Bone marrow (tissue), 2 donors: ENCODE measurements around the gene TESK1.
A peak's percentile ranks its signal among the peaks of the same experiment; 100 is the strongest.

Source experiments
- DNase-seq, 2 donors: peaks; one replicate each; lab custom pipeline; 2025; lab: John Stamatoyannopoulos, UW

TESK1 gene

DNA sequence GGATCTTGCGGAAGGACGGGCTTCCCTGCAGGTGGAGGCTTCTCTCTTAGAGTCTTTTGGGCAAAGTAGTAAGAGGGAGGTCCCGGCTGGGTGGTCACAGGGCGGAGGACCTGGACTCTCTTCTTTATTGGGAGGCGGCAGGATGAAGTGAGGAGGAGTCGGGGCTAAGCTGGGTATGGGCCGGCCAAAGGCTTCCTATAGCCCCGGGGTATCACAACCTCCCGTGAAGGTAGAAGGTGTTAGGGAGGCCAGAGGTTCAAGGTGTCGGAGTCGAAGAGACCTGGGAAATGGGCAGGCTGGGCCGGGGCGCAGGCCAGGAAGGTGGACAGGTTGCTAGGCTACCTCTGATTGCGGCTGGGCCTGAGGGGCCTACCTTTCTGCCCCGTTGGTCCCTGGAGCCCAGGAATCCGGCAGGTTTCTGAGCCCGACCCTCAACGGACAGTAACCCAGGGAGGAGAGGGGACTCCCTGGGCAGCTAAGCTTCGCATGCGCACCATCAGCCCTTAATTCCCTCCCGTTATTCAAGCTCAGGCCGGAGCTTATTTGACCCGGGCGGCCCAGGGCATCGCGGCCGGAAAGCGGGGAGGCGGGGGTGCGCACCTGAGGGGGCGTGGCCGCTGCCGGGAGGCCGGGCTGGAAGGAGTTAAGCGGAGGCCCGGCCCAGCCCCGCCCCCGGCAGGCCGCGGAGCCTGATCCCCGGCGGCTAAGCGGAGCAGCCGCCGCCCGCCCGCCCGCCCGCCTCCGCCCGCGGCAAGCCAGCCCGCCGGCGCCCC lies at the start of gene TESK1:
Gene TESK1, plus strand, starts transcription at position 685 of the 773 bp plus-strand sequence. CDS start 358 bp downstream, outside the sequence.
- peak in 1 of 2 donors; percentile 51 for DNase-seq

DNA sequence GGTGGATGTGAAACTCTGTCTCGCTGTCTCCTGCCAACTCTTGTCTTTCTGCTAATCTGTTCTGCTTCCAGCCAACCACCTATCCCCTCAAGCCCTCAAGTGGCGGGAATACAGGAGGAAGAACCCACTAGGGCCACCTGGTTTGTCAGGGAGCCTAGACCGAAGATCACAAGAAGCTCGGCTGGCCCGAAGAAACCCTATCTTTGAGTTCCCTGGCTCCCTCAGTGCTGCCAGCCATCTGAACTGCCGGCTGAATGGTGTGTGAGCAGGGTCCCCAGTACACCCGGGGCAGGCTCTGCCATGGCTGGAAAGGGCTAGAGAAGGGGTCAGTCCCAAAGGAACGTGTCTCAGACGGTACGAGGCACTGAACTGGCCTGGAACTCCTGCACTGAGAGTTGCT lies 49.2 kb upstream of the TESK1 start:
- no peak for DNase-seq

- DNase-seq = no peak
Measured at GRCh38 chr9:35556776-35557175, 48.3 kb upstream of the TESK1 start.

DNA sequence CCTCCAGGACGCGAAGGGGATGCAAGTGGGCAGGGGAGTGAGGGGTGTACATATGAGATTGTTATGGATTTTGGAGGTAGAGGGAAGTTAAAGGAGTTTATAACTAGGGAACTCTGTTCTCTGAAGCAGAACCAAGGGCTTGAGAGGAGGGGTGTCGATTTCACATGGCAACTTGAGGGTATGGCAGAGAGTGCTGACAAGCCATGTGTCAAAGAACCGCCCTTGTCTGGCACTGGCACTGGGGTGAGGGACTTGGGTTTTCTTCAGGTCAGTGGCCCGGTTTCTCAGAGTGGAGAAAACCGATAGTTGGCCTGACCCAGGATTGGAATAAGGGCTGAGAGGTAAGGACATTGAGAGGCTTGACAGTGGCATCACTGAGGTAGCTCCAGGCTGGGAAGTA lies 47.7 kb upstream of the TESK1 start:
- DNase-seq = no peak

DNA sequence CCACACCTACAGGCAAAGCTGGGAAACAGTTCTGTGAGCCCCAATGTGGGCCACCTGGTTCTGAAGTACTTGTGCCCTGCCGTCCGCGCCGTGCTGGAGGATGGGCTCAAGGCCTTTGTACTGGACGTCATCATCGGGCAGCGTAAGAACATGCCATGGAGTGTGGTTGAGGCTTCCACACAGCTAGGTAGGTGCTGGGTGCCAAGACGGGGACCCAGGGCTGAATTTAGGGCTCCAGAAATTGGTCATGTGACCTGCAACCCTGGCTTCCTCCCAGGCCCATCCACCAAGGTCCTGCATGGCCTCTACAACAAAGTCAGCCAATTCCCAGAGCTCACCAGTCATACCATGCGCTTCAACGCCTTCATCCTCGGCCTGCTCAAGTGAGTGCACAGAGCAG lies 46.9 kb upstream of the TESK1 start:
- no peak for DNase-seq

DNA sequence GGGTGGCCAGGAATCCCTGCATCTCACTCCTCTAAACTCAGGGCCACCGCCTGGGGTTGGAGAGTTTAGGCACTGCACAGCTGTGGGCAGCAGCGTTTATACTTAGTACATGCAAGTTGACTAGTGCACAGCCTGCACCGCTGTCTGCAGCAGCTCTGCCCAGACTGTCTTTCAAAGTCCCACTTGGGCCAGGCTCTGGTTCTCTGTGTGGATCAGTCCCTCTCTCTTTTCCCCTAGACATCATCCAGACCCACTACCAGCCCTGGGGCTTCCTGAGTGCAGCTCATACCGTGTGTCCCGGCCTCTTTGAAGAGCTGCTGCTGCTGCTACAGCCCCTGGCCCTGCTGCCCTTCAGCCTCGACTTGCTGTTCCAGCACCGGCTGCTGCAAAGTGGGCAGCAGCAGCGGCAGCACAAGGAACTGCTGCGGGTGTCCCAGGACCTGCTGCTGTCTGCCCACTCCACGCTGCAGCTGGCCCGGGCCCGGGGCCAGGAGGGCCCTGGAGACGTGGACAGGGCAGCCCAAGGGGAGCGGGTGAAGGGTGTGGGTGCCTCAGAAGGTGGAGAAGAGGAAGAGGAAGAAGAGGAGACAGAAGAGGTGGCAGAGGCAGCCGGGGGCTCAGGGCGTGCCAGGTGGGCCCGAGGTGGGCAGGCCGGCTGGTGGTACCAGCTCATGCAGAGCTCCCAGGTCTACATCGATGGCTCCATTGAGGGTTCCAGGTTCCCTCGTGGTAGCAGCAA lies 45.1 kb upstream of the TESK1 start:
- DNase-seq = no peak

GRCh38 chr9:35560625-35561337 lies 44.3 kb upstream of the TESK1 start:
- DNase-seq = no peak

DNA sequence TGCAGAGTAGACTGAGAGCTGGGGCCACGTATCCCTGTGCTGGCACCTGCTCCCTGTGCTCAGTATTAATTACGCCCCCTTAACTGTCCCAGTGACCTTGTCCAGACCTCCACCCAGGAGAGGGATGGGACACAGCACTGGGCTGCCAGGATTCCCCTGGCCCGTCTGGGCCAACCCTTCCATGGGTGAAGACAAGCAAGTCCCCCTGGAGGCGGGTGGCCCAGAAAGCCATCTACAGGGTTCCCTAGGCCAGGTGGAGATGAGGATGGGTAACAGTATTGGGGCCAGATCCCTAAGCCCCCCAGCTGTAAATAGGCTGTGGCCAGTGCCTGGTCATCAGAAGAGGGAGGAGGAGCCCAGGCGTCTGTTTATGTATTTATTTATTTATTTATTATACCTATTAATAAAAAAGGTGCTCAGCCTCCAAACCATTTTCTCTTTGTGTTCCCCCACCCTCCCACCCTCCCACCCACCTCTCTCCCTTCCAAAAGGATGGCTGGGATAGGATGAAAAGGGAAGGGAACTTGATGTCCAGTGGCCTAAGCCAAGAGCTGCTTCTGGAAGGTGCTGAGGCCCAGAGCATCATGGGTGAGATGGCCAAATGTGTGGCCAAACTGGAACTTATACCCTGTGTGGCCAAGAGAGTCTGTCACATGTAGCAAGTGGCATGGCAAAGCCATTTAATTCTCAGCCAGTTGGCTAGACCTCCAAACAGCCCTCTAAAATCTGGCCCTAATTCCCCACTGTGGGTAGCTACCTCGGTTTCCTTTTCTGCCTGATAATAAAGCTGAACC lies 43.4 kb upstream of the TESK1 start:
- no peak for DNase-seq

DNA sequence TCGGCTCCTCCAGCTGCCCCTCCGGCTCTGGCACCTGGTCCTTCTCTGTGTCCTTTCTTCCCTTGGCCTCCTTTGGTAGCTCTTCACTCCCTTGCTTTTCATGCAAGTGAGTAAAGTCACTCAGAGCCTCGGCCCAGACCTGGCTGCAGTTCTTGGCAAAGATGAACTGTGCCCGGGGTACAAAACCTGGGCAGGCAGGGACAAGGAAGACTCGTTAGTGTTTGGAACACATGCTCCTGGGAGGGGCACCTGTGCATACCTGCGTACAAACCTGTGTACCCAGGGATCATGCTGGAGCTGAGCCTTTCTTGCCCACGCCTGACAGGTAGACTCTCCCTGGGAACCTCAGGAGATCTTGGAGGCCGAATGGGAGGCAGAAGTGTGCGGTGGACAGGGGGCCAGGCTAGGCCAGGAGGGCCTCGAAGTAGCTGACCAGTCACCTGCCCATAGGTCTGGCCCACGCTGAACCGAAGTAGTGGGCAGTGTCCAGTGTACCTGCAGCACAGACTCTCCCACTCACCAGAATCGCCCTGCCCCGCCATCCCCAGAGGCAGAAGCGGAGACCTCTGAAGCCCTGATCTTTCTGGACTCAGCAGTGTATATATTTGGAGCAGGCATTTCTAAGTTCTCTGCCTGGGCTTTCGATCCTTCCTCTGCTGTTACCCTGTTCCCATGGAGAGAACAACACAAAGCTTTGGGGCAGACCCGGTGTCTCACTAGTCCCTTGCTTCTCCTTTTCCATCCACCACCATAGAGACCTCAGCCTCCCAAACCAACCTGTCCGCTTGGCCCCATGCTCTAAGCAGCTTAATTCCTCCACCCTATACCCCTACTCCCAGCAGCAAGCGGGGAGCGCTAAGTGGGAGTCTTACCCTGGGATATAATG lies 41.9 kb upstream of the TESK1 start:
- no peak for DNase-seq

DNA sequence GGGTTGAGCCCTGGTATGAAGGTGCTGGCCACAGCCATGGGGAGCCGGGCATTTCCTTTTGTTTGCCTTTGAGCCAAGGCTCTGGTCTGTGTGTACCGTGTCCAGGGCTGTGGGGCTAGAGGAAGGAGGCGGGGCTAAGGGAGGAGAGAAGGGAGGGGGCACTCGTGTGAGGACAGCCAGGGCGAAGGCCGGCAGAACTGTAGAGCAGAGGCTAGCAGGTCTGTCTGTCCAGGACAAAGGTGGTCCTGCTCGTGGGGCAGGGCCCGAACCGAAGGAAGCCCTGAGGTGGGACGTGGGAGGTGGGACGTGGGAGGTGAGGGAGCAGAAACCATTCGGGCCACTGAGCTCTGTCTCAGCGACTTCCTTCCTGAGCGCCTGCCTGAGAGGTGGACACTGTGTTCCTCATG lies 41.3 kb upstream of the TESK1 start:
- DNase-seq = no peak

DNA sequence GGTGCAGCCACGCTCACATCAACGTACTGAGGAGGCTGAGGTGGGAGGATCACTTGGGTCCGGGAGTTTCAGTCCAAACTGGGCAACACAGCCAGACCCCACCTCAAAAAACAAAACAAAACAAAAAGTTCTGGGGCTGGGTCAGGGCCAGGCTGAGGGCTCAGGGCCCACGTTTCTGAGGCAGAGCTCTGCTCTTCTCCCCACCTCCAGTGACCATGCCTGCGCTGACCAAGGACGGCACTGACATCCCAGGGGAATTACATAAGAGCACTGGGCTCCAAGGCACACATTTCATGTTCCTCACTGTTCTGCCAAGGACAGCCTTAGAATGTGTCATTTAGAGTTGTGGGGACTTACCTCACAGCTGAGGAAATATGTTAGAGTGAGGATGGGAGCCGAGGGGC lies 40.4 kb upstream of the TESK1 start:
- no peak for DNase-seq

DNA sequence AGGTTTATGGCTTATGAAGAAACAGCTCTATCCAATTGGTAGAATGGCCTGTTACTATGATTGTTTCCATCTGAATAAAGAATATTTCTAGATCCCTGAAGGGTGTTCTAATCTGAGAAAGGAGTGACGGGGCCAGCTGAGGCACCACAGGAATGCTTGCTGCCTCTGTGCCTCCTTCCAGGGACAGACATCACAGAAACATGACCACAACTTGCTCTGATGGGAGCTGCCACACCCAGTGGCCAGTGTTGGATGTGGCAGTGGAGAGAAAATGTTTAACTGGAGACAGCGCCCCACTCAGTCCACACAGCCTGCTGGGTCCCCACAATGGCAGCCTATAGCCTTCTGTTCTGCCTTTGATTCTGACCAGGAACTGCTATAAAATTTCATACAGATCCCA lies 38.6 kb upstream of the TESK1 start:
- DNase-seq = no peak

DNA sequence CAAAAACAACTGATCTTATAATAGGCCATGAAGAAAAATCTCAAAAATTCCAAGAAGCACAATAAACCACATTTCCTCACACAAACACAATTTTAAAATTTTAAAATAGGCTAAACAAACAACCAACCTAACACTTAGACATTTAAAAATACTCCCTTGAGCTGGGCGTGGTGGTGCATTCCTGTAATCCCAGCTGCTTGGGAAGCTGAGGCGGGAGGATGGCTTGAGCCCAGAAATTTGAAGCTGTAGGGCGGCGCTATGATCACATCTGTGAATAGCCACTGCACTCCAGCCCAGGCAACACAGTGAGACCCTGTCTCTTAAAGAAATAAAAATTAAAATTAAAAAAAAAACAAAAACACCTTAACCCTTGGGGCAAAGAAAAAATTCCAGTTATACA lies 36.9 kb upstream of the TESK1 start:
- no peak for DNase-seq

DNA sequence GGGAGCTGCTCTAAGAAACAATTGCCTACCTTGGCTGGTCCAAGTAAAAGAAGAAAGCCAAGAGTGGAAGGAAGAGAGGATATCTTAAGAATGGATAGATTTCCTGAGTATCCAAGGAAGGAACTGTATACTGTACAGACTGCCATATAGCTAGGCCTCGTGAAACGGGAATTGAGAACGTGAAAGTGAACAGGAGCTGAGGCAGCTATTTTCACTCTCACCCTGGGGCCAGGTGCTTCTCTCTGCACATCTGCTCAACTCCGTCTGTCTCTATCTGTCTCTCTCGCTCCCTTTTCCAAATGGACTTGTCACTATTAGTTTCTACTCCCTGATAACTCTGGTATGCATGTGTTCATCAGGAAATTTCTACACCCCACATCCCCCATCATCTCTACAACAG lies 35.9 kb upstream of the TESK1 start:
- no peak for DNase-seq

GRCh38 chr9:35570709-35571504 lies 34.2 kb upstream of the TESK1 start:
- DNase-seq = no peak

GRCh38 chr9:35574578-35575122 lies 30.4 kb upstream of the TESK1 start:
- DNase-seq = no peak

GRCh38 chr9:35575478-35575877 lies 29.6 kb upstream of the TESK1 start:
- DNase-seq = no peak

GRCh38 chr9:35577486-35577885 lies 27.6 kb upstream of the TESK1 start:
- DNase-seq = no peak

DNA sequence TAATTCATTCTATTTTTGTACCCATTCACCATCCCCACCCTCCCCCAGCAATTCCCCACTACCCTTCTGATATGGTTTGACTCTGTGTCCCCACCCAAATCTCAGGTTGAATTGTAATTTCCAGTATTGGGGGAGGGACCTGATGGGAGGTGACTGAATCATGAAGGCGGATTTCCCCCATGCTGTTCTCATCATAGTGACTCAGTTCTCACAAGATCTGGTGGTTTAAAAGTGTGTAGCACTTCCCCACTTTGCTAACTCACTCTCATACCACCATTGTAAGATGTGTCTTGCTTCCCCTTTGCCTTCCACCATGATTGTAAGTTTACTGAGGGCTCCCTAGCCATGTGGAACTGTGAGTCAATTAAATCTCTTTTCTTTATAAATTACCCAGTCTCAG lies 25.9 kb upstream of the TESK1 start:
- DNase-seq = peak in 1 of 2 donors; percentile 11
